Fibroblast of peridontal ligament (primary cell): Measurements from ENCODE around the gene SLC17A3.

Source experiments
- DNase-seq: peaks from one replicate; pipeline ENCODE4 v3.0.0-alpha.2; 2010; ENCODE audit errors: extremely low read depth

The SLC17A3 gene

GRCh38 chr6:25874118-25874517 is at the start of gene SLC17A3:
TSS of gene SLC17A3 (minus strand) at chr6:25874243. CDS start at chr6:25868387, 5,856 bp downstream.
- no peak for DNase-seq

- peak; percentile 22 for DNase-seq
These were observed 48.3 kb upstream of the SLC17A3 start for GRCh38 chr6:25922301-25922700.

GRCh38 chr6:25921525-25922203 is 47.6 kb upstream of the SLC17A3 start:
- no peak for DNase-seq

- no peak for DNase-seq
These were observed 45.6 kb upstream of the SLC17A3 start for GRCh38 chr6:25919657-25920056.

- DNase-seq, result no peak
These were observed 44.1 kb upstream of the SLC17A3 start for GRCh38 chr6:25918083-25918683.

GRCh38 chr6:25916789-25917490 is 42.9 kb upstream of the SLC17A3 start:
- no peak for DNase-seq

GRCh38 chr6:25916330-25916729 is 42.3 kb upstream of the SLC17A3 start:
- DNase-seq, result no peak

- no peak for DNase-seq
These were observed 39.7 kb upstream of the SLC17A3 start for GRCh38 chr6:25913741-25914140.

- DNase-seq, result no peak
These were observed 37.3 kb upstream of the SLC17A3 start for GRCh38 chr6:25911351-25911750.

- no peak for DNase-seq
These were observed 33.5 kb upstream of the SLC17A3 start for GRCh38 chr6:25907475-25908014.

GRCh38 chr6:25903467-25904099 is 29.5 kb upstream of the SLC17A3 start:
- DNase-seq, result no peak

- DNase-seq, result no peak
These were observed 28.0 kb upstream of the SLC17A3 start for GRCh38 chr6:25902071-25902470.

- no peak for DNase-seq
These were observed 26.8 kb upstream of the SLC17A3 start for GRCh38 chr6:25900843-25901242.

- no peak for DNase-seq
These were observed 25.8 kb upstream of the SLC17A3 start for GRCh38 chr6:25899580-25900408.

- DNase-seq, result no peak
These were observed 25.1 kb upstream of the SLC17A3 start for GRCh38 chr6:25899123-25899522.

- no peak for DNase-seq
These were observed 24.4 kb upstream of the SLC17A3 start for GRCh38 chr6:25898289-25898977.

- DNase-seq, result no peak
These were observed 22.2 kb upstream of the SLC17A3 start for GRCh38 chr6:25896252-25896651.

GRCh38 chr6:25895771-25896170 is 21.7 kb upstream of the SLC17A3 start:
- no peak for DNase-seq

GRCh38 chr6:25893778-25894177 is 19.7 kb upstream of the SLC17A3 start:
- no peak for DNase-seq

- no peak for DNase-seq
These were observed 18.8 kb upstream of the SLC17A3 start for GRCh38 chr6:25892877-25893276.
